GM12878 (cell line): ENCODE data around the gene DUSP22. TPM values are rescaled to one million over a fixed set of nuclear protein-coding genes. Genes with fewer than 3 reads are reported as not detected.

Experiments
- BCL3 ChIP-seq: IDR thresholded peaks from 2 replicates; pipeline ENCODE4 v1.6.1; 2011; ENCODE audit warnings: borderline replicate concordance, low read depth, mild to moderate bottlenecking, moderate library complexity, low read length; ENCODE audit not compliant: insufficient read depth, poor library complexity, severe bottlenecking
- EP300 ChIP-seq, 2 experiments: fragments of 150-350 bp in 1 of 2; IDR thresholded peaks; 2 replicates each; pipeline ENCODE4 v1.6.1; 2011 to 2012; ENCODE audit warnings: low read depth in 2 of 2, low read length in 2 of 2, borderline replicate concordance in 1 of 2, improper control_type of control experiment in 1 of 2, inconsistent platforms in 1 of 2; ENCODE audit not compliant: control insufficient read depth in 1 of 2
- GATAD2B ChIP-seq: fragments of 450-650 bp; conservative IDR thresholded peaks from 2 replicates; pipeline ENCODE4 v1.6.1; 2017; ENCODE audit warnings: low read depth, mild to moderate bottlenecking, moderate library complexity
- IKZF1 ChIP-seq: fragments of 450-650 bp; conservative IDR thresholded peaks from 2 replicates; pipeline ENCODE4 v1.6.1; 2017; ENCODE audit warnings: antibody characterized with exemption, mild to moderate bottlenecking
- KLF5 ChIP-seq: fragments of 450-650 bp; IDR thresholded peaks from 2 replicates; pipeline ENCODE4 v1.6.1; 2014; ENCODE audit warnings: mild to moderate bottlenecking; ENCODE audit not compliant: partially characterized antibody
- MEF2B ChIP-seq: fragments of 450-650 bp; IDR thresholded peaks from 2 replicates; pipeline ENCODE4 v1.6.1; 2018; ENCODE audit warnings: mild to moderate bottlenecking, moderate library complexity; ENCODE audit not compliant: partially characterized antibody, poor library complexity, severe bottlenecking
- NR2F1 ChIP-seq: fragments of 450-650 bp; conservative IDR thresholded peaks from 2 replicates; pipeline ENCODE4 v1.6.1; 2017; ENCODE audit warnings: mild to moderate bottlenecking
- RBBP5 ChIP-seq: fragments of 200-600 bp; sonication (generic); conservative IDR thresholded peaks from 2 replicates; pipeline ENCODE4 v1.6.1; 2016
- RELA ChIP-seq: fragments of 450-650 bp; IDR thresholded peaks from 2 replicates; pipeline ENCODE4 v1.8.0; 2014; ENCODE audit warnings: borderline replicate concordance; ENCODE audit not compliant: partially characterized antibody
- SIX5 ChIP-seq: IDR thresholded peaks from 2 replicates; pipeline ENCODE4 v1.6.1; 2011; ENCODE audit warnings: mild to moderate bottlenecking, low read depth, low read length, moderate library complexity; ENCODE audit not compliant: severe bottlenecking
- SKIL ChIP-seq: fragments of 450-650 bp; IDR thresholded peaks from 2 replicates; pipeline ENCODE4 v1.6.1; 2017; ENCODE audit warnings: mild to moderate bottlenecking, low read depth, inconsistent platforms; ENCODE audit not compliant: poor library complexity, severe bottlenecking
- STAT1 ChIP-seq: fragments of 450-650 bp; conservative IDR thresholded peaks from 2 replicates; pipeline ENCODE4 v1.6.1; 2014; ENCODE audit warnings: antibody characterized with exemption, mild to moderate bottlenecking
- TCF12 ChIP-seq: IDR thresholded peaks from 2 replicates; pipeline ENCODE4 v1.6.1; 2011; ENCODE audit warnings: low read depth, mild to moderate bottlenecking, low read length
- ZNF274 ChIP-seq: IDR thresholded peaks from one replicate; pipeline ENCODE4 v1.8.0; 2011; ENCODE audit not compliant: insufficient read length, insufficient read depth
- polyA plus RNA-seq, 11 experiments: library from polyadenylated mRNA; depleted of rRNA in 4 of 11; unstranded in 6 of 11; stranded (reverse) in 5 of 11; fragments of >200 nt; fragmentation: Nextera tagmentation in 4 of 11; fragmentation: Illumina TruSeq in 1 of 11; extraction: Ambion mirVana in 4 of 11; extraction: Trizol in 1 of 11; gene quantifications; 1 replicate in 1 of 11; 2 replicates in 10 of 11; pipeline versions ENCODE4 v1.2.1 to v1.2.3, GENCODE V29; 2011 to 2016; ENCODE audit warnings: inconsistent platforms in 2 of 11, missing spikeins in 2 of 11, low read depth in 1 of 11
- total RNA-seq, 4 experiments: library from RNA; depleted of rRNA in 3 of 4; stranded (reverse); fragments of >200 nt in 3 of 4; fragmentation: Illumina TruSeq in 1 of 4; extraction: Trizol in 1 of 4; gene quantifications; 2 replicates each; pipeline versions ENCODE4 v1.2.1 to v1.2.3, GENCODE V29; 2013 to 2021

DUSP22 gene
- total and polyA plus RNA-seq, 10 of the 15 experiments (the other 5 are each of a cell fraction or from before 2014, with no cell fraction given) = 78.9 to 156 (median 107) TPM

GRCh38 chr6:357791-358341 lies 65.6 kb downstream of the DUSP22 start (continued):
- TF ChIP-seq SKIL = no peak
- TF ChIP-seq EP300 (IDR thresholded peaks at IDR 0.05; ENCODE audit: borderline replicate concordance in 1 of 2, control insufficient read depth in 1 of 2, low read depth in 2 of 2, low read length in 2 of 2) = no peak
- no peak for TF ChIP-seq RELA
- 0 out of 2 replicates have a peak, but pooled peaks have one; percentile 39 for TF ChIP-seq GATAD2B
- TF ChIP-seq ZNF274 = no peak
- no peak for TF ChIP-seq BCL3
- no peak for TF ChIP-seq STAT1
- TF ChIP-seq MEF2B = peak; percentile 18
- 0 out of 2 replicates have a peak, but pooled peaks have one; percentile 29 for TF ChIP-seq NR2F1
- TF ChIP-seq RBBP5 = no peak
- TF ChIP-seq TCF12 = no peak
- no peak for TF ChIP-seq KLF5
- no peak for TF ChIP-seq IKZF1
- no peak for TF ChIP-seq SIX5
